Osteoblast (primary cell): ENCODE data around the gene DAO. TPM values are rescaled to one million over a fixed set of nuclear protein-coding genes. Genes with fewer than 3 reads are reported as not detected.

Source experiments
- DNase-seq: peaks from one replicate; pipeline ENCODE4 v3.0.0; 2011; ENCODE audit warnings: low spot score, mixed read lengths; ENCODE audit not compliant: insufficient read length; ENCODE audit errors: missing footprints
- H2AFZ ChIP-seq: 2 replicates; pipeline ENCODE4 v1.6.0; 2011; ENCODE audit warnings: mild to moderate bottlenecking, low read length
- H3K27ac ChIP-seq: 2 replicates; pipeline ENCODE4 v1.5.1; 2011; ENCODE audit warnings: mild to moderate bottlenecking, low read depth, low read length, moderate library complexity
- H3K27me3 ChIP-seq: 2 replicates; pipeline ENCODE4 v1.6.0; 2012; ENCODE audit warnings: mild to moderate bottlenecking, control low read depth, inconsistent platforms, low read length, moderate library complexity; ENCODE audit not compliant: insufficient read depth
- H3K36me3 ChIP-seq: 2 replicates; pipeline ENCODE4 v1.5.1; 2011; ENCODE audit warnings: mild to moderate bottlenecking, low read length, control low read depth, moderate library complexity; ENCODE audit not compliant: insufficient read depth
- H3K4me1 ChIP-seq: 2 replicates; pipeline ENCODE4 v1.5.1; 2011; ENCODE audit warnings: mild to moderate bottlenecking, low read length, control low read depth, moderate library complexity; ENCODE audit not compliant: insufficient read depth
- H3K4me2 ChIP-seq: 2 replicates; pipeline ENCODE4 v1.6.0; 2011; ENCODE audit warnings: mild to moderate bottlenecking, low read length; ENCODE audit not compliant: insufficient read depth
- H3K4me3 ChIP-seq: fragments of 200-600 bp; sonication (generic); 3 replicates; pipeline ENCODE4 v1.5.1; 2012; ENCODE audit warnings: mild to moderate bottlenecking, low read length, inconsistent platforms; ENCODE audit not compliant: insufficient read depth
- H3K79me2 ChIP-seq: 2 replicates; pipeline ENCODE4 v1.6.0; 2012; ENCODE audit warnings: mild to moderate bottlenecking, low read length, control low read depth, inconsistent platforms; ENCODE audit not compliant: insufficient read depth
- H3K9me3 ChIP-seq: 2 replicates; pipeline ENCODE4 v1.5.1; 2011; ENCODE audit warnings: low read depth, low read length, control low read depth
- H4K20me1 ChIP-seq: 2 replicates; pipeline ENCODE4 v1.6.0; 2012; ENCODE audit warnings: mild to moderate bottlenecking, low read length, control low read depth; ENCODE audit not compliant: insufficient read depth
- CTCF ChIP-seq: IDR thresholded peaks from 2 replicates; pipeline ENCODE4 v1.5.1; 2011; ENCODE audit warnings: mild to moderate bottlenecking, low read depth, low read length, moderate library complexity; ENCODE audit errors: extremely low read depth
- total RNA-seq: library from RNA; depleted of rRNA; stranded (reverse); fragments of >200 nt; gene quantifications from 2 replicates; pipeline ENCODE4 v1.2.3, GENCODE V29; 2012

The DAO gene
- total RNA-seq, 1 donor = not detected

DNA sequence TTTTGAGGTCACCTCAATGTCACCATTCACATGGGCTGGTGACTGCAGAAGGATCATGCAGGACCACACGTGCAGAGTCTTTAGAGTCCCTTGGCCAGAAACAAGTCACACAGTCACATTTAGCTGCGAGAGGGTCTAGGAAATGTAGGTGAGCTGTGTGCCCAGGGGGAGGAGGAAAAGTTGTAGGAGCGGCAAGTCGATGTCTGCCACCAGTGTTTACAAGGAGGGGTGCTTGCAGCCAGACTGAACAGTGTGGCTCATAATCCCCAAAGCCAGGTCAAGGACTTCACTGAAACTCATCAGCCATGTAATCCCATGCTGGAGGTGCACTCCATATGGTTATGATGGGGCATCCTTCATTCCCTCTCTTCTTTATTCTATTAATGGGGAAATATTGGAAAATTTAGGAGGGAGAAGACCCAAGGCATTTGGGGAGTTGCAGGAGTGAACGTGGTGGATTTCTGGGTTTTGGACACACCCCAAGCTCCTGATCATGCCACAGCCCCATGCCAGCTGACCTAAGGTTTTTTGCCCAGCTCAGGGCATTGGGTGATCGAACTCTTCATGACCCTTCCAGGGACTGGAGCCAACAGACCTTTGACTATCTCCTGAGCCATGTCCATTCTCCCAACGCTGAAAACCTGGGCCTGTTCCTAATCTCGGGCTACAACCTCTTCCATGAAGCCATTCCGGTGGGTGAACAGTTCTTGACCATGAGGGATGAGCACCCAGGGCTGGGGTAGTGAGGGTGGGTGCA, 7.2 kb downstream of the DAO start:
- DNase-seq = peak; percentile 34
- no peaks in the 10 kb centered on the region for H3K36me3 ChIP-seq
- no peak overlapping the region for H3K27ac ChIP-seq
- no peak for TF ChIP-seq CTCF
- no peak overlapping the region for H2AFZ ChIP-seq
- no peaks in the 10 kb centered on the region for H3K79me2 ChIP-seq
- no peaks in the 10 kb centered on the region for H3K9me3 ChIP-seq
- no peaks in the 10 kb centered on the region for H4K20me1 ChIP-seq
- no peak overlapping the region for H3K4me3 ChIP-seq
- H3K4me1 ChIP-seq = no peaks in the 10 kb centered on the region
- no peaks in the 10 kb centered on the region for H3K27me3 ChIP-seq
- no peak overlapping the region for H3K4me2 ChIP-seq

- no peak overlapping the region for H2AFZ ChIP-seq
- H4K20me1 ChIP-seq = no peaks in the 10 kb centered on the region
- H3K4me3 ChIP-seq = no peak overlapping the region
- no peaks in the 10 kb centered on the region for H3K79me2 ChIP-seq
- H3K27ac ChIP-seq = no peak overlapping the region
- no peaks in the 10 kb centered on the region for H3K36me3 ChIP-seq
- no peaks in the 10 kb centered on the region for H3K27me3 ChIP-seq
- no peak for TF ChIP-seq CTCF
- no peak for DNase-seq
- H3K4me1 ChIP-seq = no peaks in the 10 kb centered on the region
- no peak overlapping the region for H3K4me2 ChIP-seq
- H3K9me3 ChIP-seq = no peaks in the 10 kb centered on the region
Measured at GRCh38 chr12:108888031-108888430, 8.1 kb downstream of the DAO start.

GRCh38 chr12:108890208-108890607, 10.3 kb downstream of the DAO start:
- no peaks in the 10 kb centered on the region for H3K4me1 ChIP-seq
- no peak overlapping the region for H3K4me2 ChIP-seq
- no peaks in the 10 kb centered on the region for H3K36me3 ChIP-seq
- peak; percentile 59 for DNase-seq
- no peaks in the 10 kb centered on the region for H4K20me1 ChIP-seq
- H3K9me3 ChIP-seq = no peaks in the 10 kb centered on the region
- no peaks in the 10 kb centered on the region for H3K79me2 ChIP-seq
- H3K27me3 ChIP-seq = no peaks in the 10 kb centered on the region
- H2AFZ ChIP-seq = no peak overlapping the region
- H3K27ac ChIP-seq = no peak overlapping the region
- no peak for TF ChIP-seq CTCF
- H3K4me3 ChIP-seq = no peak overlapping the region

DNA sequence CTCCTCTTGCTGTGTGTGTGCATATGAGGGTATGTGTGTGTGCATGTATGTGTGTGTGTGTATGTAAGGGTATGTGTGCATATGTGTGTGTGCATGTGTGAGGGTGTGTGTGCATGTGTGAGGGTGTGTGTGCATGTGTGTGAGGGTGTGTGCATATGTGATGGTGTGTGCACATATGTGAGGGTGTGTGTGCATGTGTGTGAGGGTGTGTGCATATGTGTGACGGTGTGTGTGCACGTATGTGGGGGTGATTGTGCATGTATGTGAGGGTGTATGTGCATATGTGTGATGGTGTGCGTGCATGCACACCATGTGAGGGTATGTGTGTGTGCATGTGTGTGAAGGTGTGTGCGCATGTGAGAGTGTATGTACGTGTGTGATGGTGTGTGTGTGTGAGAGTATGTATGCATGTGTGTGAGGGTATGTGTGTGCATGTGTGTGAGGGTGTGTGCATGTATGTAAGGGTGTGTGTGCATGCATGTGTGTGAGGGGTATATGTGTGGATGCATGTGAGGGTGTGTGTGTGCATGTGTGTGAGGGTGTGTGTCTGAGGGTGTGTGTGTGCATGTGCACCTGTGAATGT, 15.4 kb downstream of the DAO start:
- TF ChIP-seq CTCF = no peak
- H3K4me1 ChIP-seq = no peaks in the 10 kb centered on the region
- H3K27me3 ChIP-seq = no peaks in the 10 kb centered on the region
- H3K36me3 ChIP-seq = no peaks in the 10 kb centered on the region
- H4K20me1 ChIP-seq = no peaks in the 10 kb centered on the region
- no peak for DNase-seq
- no peaks in the 10 kb centered on the region for H3K9me3 ChIP-seq
- H3K27ac ChIP-seq = no peak overlapping the region
- H3K4me3 ChIP-seq = no peak overlapping the region
- H3K4me2 ChIP-seq = no peak overlapping the region
- H3K79me2 ChIP-seq = no peaks in the 10 kb centered on the region
- H2AFZ ChIP-seq = no peak overlapping the region
